ENCODE results near the gene TRAF2.

- TF ChIP-seq POLR2AphosphoS2 (conservative IDR thresholded peaks at IDR 0.05; ENCODE audit: low read length) = no peak
- no peak for TF ChIP-seq BHLHE40 (IDR thresholded peaks at IDR 0.05; ENCODE audit: low read depth, low read length)
- no peak for TF ChIP-seq CTCF (IDR thresholded peaks at IDR 0.05)
These were observed 19.9 kb downstream of the TRAF2 start for GRCh38 chr9:136906266-136906665.
